K562 (cell line): ENCODE data around the gene KLRF2. TPM values are rescaled to one million over a fixed set of nuclear protein-coding genes. Genes with fewer than 3 reads are reported as not detected.

ENCODE experiments used
- ATAC-seq: fragments of 200-7000 bp; cut with Tn5 transposase; 3 replicates; pipeline ENCODE4 v1.9.1; 2020; ENCODE audit warnings: moderate library complexity
- BruUV-seq: library from RNA; stranded (reverse); fragments of 400-500 nt; replicated peaks from 2 replicates; lab custom pipeline; 2021; lab: Mats Ljungman, UMichigan
- CTCF ChIA-PET: fragments of 300-600 bp; formaldehyde crosslinking; extraction: SDS; loops from one replicate; lab custom pipeline; 2021; ENCODE audit warnings: low intra/inter-chr PET ratio; lab: Yijun Ruan, JAX
- POLR2A ChIA-PET: fragments of 300-600, 350-650 bp; sonication (Branson Sonifier 250); formaldehyde crosslinking; extraction: SDS; loops from one replicate; lab custom pipeline; 2021; ENCODE audit warnings: antibody characterized with exemption, inconsistent platforms; lab: Yijun Ruan, JAX
- DNase-seq, 4 experiments: peaks; one replicate each; pipeline versions ENCODE4 v3.0.0 to v3.0.0-alpha.2; 2011 to 2018; ENCODE audit warnings: low spot score in 3 of 4, mixed read lengths in 3 of 4; ENCODE audit errors: extremely low read depth in 1 of 4
- FAIRE-seq: peaks from 2 replicates; lab custom pipeline; 2011; peaks lifted over from hg19 to GRCh38; lab: Jason Lieb, UNC
- H2AFZ ChIP-seq: 2 replicates; pipeline ENCODE4 v1.6.0; 2011; ENCODE audit warnings: low read depth, low read length, control low read depth, inconsistent platforms
- H3K27ac ChIP-seq: fragments of 200-600 bp; 3 replicates; pipeline ENCODE4 v1.8.0; 2011; ENCODE audit warnings: low read depth, mild to moderate bottlenecking, control low read depth, inconsistent platforms, low read length, moderate library complexity, mixed read lengths; ENCODE audit errors: extremely low read depth
- H3K27me3 ChIP-seq, 2 experiments: fragments of 300-600 bp in 1 of 2; 2 replicates in 1 of 2; 3 replicates in 1 of 2; pipeline versions ENCODE4 v1.6.0 to v1.8.0; 2011; ENCODE audit warnings: inconsistent platforms in 2 of 2, low read length in 2 of 2, mild to moderate bottlenecking in 1 of 2, mixed read lengths in 1 of 2, moderate library complexity in 1 of 2; ENCODE audit not compliant: control insufficient read depth in 2 of 2, insufficient read depth in 2 of 2
- H3K36me3 ChIP-seq: fragments of 300-600 bp; 3 replicates; pipeline ENCODE4 v1.8.0; 2011; ENCODE audit warnings: mild to moderate bottlenecking, low read length, inconsistent platforms; ENCODE audit not compliant: control insufficient read depth, insufficient read depth
- H3K4me1 ChIP-seq, 2 experiments: fragments of 200-600 bp in 1 of 2; replicated peaks in 1 of 2; 2 replicates in 1 of 2; 3 replicates in 1 of 2; pipeline versions ENCODE4 v1.5.1 to v1.8.0; 2011; ENCODE audit warnings: inconsistent platforms in 2 of 2, low read length in 2 of 2, mild to moderate bottlenecking in 1 of 2, mixed read lengths in 1 of 2, moderate library complexity in 1 of 2; ENCODE audit not compliant: control insufficient read depth in 2 of 2, insufficient read depth in 2 of 2
- H3K4me2 ChIP-seq: 2 replicates; pipeline ENCODE4 v1.6.1; 2011; ENCODE audit warnings: low read length, control low read depth, inconsistent platforms, mixed read lengths; ENCODE audit not compliant: insufficient read depth
- H3K4me3 ChIP-seq: fragments of 200-600 bp; sonication (generic), shearing (Covaris generic); 2 replicates; pipeline ENCODE4 v1.5.1; 2016; ENCODE audit warnings: control low read depth, inconsistent platforms
- H3K79me2 ChIP-seq: fragments of 200-600 bp; 3 replicates; pipeline ENCODE4 v1.8.0; 2011; ENCODE audit warnings: low read length, inconsistent platforms; ENCODE audit not compliant: control insufficient read depth, insufficient read depth
- H3K9ac ChIP-seq, 2 experiments: 2 replicates each; pipeline versions ENCODE4 v1.6.0 to v1.6.1; 2011; ENCODE audit warnings: low read depth in 2 of 2, low read length in 2 of 2, control low read depth in 1 of 2, inconsistent platforms in 1 of 2, mild to moderate bottlenecking in 1 of 2, mixed read lengths in 1 of 2; ENCODE audit not compliant: insufficient read depth in 1 of 2
- H3K9me1 ChIP-seq: one replicate; pipeline ENCODE4 v1.6.0; 2011; ENCODE audit warnings: inconsistent platforms, mild to moderate bottlenecking, low read length, moderate library complexity; ENCODE audit not compliant: control insufficient read depth, insufficient read depth
- H3K9me3 ChIP-seq: replicated peaks from 2 replicates; pipeline ENCODE4 v1.5.1; 2011; ENCODE audit warnings: low read depth, low read length, inconsistent platforms; ENCODE audit not compliant: control insufficient read depth, insufficient read depth
- H4K20me1 ChIP-seq: replicated peaks from 2 replicates; pipeline ENCODE4 v1.6.1; 2011; ENCODE audit warnings: low read length, inconsistent platforms, mixed read lengths; ENCODE audit not compliant: control insufficient read depth, insufficient read depth
- NCOA2 ChIP-seq, 2 experiments: fragments of 450-650 bp; IDR thresholded peaks; 2 replicates each; pipeline ENCODE4 v1.6.1; 2018; ENCODE audit warnings: mild to moderate bottlenecking in 2 of 2, moderate library complexity in 1 of 2; ENCODE audit not compliant: partially characterized antibody in 2 of 2
- RAD51 ChIP-seq: fragments of 450-650 bp; IDR thresholded peaks from 2 replicates; pipeline ENCODE4 v1.7.1; 2016; ENCODE audit warnings: low read depth, mild to moderate bottlenecking, borderline replicate concordance
- TGIF2 ChIP-seq: sonication (generic); formaldehyde crosslinking; IDR thresholded peaks from 2 replicates; pipeline ENCODE4 v1.8.1; 2022; ENCODE audit warnings: mild to moderate bottlenecking, missing genetic modification reagents, moderate library complexity
- ZC3H11A ChIP-seq: IDR thresholded peaks from 2 replicates; pipeline ENCODE4 v1.6.1; 2012; ENCODE audit warnings: low read depth, low read length, improper control_type of control experiment
- ZNF184 ChIP-seq: sonication (generic); formaldehyde crosslinking; IDR thresholded peaks from 2 replicates; pipeline ENCODE4 v1.5.0; 2020; ENCODE audit warnings: missing genetic modification reagents
- ZNF23 ChIP-seq: fragments of 250-450 bp; sonication (Bioruptor Pico); IDR thresholded peaks from 2 replicates; pipeline ENCODE4 v1.4.0; 2020; ENCODE audit warnings: mild to moderate bottlenecking
- ZNF324 ChIP-seq: fragments of 250-450 bp; sonication (Bioruptor Pico); IDR thresholded peaks from 2 replicates; pipeline ENCODE4 v1.4.0; 2020; ENCODE audit warnings: mild to moderate bottlenecking
- WGBS: fragments of 100-300 bp; shearing (Covaris generic); methylation state at CpG from one replicate; pipeline ENCODE4 v1.1.6; 2016; ENCODE audit warnings: low coverage, mixed read lengths; ENCODE audit not compliant: insufficient coverage; ENCODE audit errors: missing lambda C conversion rate; 5-methylcytosine and 5-hydroxymethylcytosine counted together
- in situ Hi-C: fragments of 300-500 bp; cut with MboI; formaldehyde crosslinking; loops from 4 replicates; pipeline ENCODE4 v1.15.0; 2018; ENCODE audit warnings: inconsistent platforms, mixed read lengths
- intact Hi-C: fragments of 100-400 bp; cut with micrococcal nuclease; formaldehyde crosslinking; loops from 2 replicates; pipeline ENCODE4 v1.14.2; 2022
- polyA plus RNA-seq, 8 experiments: library from polyadenylated mRNA; depleted of rRNA in 4 of 8; stranded (reverse) in 5 of 8; unstranded in 3 of 8; fragments of >200 nt; fragmentation: Nextera tagmentation in 2 of 8; fragmentation: Illumina TruSeq in 1 of 8; extraction: Ambion mirVana in 2 of 8; extraction: Trizol in 1 of 8; gene quantifications; 2 replicates each; pipeline versions ENCODE4 v1.2.1 to v1.2.3, GENCODE V29; 2011 to 2014; ENCODE audit warnings: inconsistent platforms in 1 of 8, missing spikeins in 1 of 8
- total RNA-seq, 7 experiments: library from RNA; depleted of rRNA in 6 of 7; stranded (reverse); fragments of >200 nt in 6 of 7; fragmentation: Illumina TruSeq in 2 of 7; extraction: Trizol in 2 of 7; gene quantifications; 2 replicates each; pipeline versions ENCODE4 v1.2.1 to v1.2.3, GENCODE V29; 2011 to 2021; ENCODE audit warnings: low replicate concordance in 1 of 7
- TF ChIP-seq, protein P1 (sequence below): fragments of 450-650 bp; IDR thresholded peaks from 2 replicates; pipeline ENCODE4 v1.6.1; 2016; ENCODE audit warnings: missing biosample characterization, missing genetic modification characterization
- TF ChIP-seq, protein P2 (sequence below): fragments of 450-650 bp; IDR thresholded peaks from 2 replicates; pipeline ENCODE4 v1.6.1; 2016; ENCODE audit warnings: low read depth, mild to moderate bottlenecking, moderate library complexity
- TF ChIP-seq, protein P3 (sequence below): fragments of 450-650 bp; formaldehyde crosslinking; IDR thresholded peaks from 2 replicates; pipeline ENCODE4 v1.4.0; 2020; ENCODE audit warnings: mild to moderate bottlenecking, moderate library complexity
- TF ChIP-seq, protein P4 (sequence below), 2 experiments: fragments of 250-450 bp in 1 of 2; fragments of 450-650 bp in 1 of 2; sonication (Bioruptor Pico) in 1 of 2; IDR thresholded peaks; 2 replicates each; pipeline versions ENCODE4 v1.6.1 to v1.8.0; 2016 to 2021; ENCODE audit warnings: mild to moderate bottlenecking in 2 of 2, moderate library complexity in 2 of 2, missing compliant biosample characterization in 1 of 2, missing genetic modification characterization in 1 of 2

Gene KLRF2
- total and polyA plus RNA-seq, 9 of the 15 experiments (the other 6 are each of a cell fraction or from before 2014, with no cell fraction given), result not detected

DNA sequence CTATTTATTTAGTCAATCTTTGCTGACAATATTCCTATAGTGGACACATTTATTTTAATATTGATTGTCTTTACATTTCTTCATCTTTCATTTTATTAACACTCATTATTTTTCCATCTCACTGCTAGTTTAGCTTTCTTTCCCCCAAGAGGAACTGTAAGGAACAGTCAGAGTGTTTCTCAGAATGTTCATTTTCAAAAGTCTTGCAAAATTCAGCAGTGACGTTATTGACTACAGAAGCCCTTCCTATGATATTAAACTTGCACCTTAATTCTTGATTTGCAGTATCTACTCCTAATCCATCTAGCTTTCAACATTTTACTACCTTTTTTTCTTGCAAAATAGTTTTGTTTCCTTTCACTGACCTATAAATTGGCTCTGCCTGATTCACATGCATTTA lies 25.1 kb upstream of the KLRF2 start:
- H3K9me3 ChIP-seq, result no peaks in the 10 kb centered on the region
- no peak for TF ChIP-seq RAD51
- TF ChIP-seq ZNF23 (CRISPR knock-in tag), result no peak
- TF ChIP-seq, protein P1, sequence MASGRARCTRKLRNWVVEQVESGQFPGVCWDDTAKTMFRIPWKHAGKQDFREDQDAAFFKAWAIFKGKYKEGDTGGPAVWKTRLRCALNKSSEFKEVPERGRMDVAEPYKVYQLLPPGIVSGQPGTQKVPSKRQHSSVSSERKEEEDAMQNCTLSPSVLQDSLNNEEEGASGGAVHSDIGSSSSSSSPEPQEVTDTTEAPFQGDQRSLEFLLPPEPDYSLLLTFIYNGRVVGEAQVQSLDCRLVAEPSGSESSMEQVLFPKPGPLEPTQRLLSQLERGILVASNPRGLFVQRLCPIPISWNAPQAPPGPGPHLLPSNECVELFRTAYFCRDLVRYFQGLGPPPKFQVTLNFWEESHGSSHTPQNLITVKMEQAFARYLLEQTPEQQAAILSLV (tag), result no peak
- no peak for TF ChIP-seq NCOA2 (IDR thresholded peaks at IDR 0.05; ENCODE audit: partially characterized antibody in 2 of 2)
- TF ChIP-seq ZC3H11A, result no peak
- no peak for TF ChIP-seq TGIF2 (CRISPR knock-in tag)
- no peak for TF ChIP-seq ZNF184 (CRISPR knock-in tag)
- TF ChIP-seq, protein P2, sequence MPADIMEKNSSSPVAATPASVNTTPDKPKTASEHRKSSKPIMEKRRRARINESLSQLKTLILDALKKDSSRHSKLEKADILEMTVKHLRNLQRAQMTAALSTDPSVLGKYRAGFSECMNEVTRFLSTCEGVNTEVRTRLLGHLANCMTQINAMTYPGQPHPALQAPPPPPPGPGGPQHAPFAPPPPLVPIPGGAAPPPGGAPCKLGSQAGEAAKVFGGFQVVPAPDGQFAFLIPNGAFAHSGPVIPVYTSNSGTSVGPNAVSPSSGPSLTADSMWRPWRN, result no peak
- TF ChIP-seq, protein P3, sequence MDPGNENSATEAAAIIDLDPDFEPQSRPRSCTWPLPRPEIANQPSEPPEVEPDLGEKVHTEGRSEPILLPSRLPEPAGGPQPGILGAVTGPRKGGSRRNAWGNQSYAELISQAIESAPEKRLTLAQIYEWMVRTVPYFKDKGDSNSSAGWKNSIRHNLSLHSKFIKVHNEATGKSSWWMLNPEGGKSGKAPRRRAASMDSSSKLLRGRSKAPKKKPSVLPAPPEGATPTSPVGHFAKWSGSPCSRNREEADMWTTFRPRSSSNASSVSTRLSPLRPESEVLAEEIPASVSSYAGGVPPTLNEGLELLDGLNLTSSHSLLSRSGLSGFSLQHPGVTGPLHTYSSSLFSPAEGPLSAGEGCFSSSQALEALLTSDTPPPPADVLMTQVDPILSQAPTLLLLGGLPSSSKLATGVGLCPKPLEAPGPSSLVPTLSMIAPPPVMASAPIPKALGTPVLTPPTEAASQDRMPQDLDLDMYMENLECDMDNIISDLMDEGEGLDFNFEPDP (CRISPR knock-in tag), result no peak
- TF ChIP-seq, protein P4, sequence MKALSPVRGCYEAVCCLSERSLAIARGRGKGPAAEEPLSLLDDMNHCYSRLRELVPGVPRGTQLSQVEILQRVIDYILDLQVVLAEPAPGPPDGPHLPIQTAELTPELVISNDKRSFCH (CRISPR knock-in tag; IDR thresholded peaks at IDR 0.05), result no peak
- TF ChIP-seq, protein P4 (tag; IDR thresholded peaks at IDR 0.05), result no peak
- TF ChIP-seq ZNF324 (CRISPR knock-in tag), result no peak
- no peak overlapping the region for H2AFZ ChIP-seq
- in situ Hi-C loops, result no loop called here
- intact Hi-C loops, result no loop called here
- H3K4me1 ChIP-seq, result no peaks in the 10 kb centered on the region
- no peak for DNase-seq
- no peak overlapping the region for H3K4me3 ChIP-seq
- no peak overlapping the region for H3K27ac ChIP-seq
- H3K9ac ChIP-seq, result no peak overlapping the region
- no peaks in the 10 kb centered on the region for H3K36me3 ChIP-seq
- no peak for FAIRE-seq
- POLR2A ChIA-PET, result no interaction called here
- H4K20me1 ChIP-seq, result no peaks in the 10 kb centered on the region
- CTCF ChIA-PET, result no interaction called here
- no peak overlapping the region for H3K4me2 ChIP-seq
- 38% methylated on average over 1 of the region's 1 CpG for WGBS
- no peaks in the 10 kb centered on the region for H3K79me2 ChIP-seq
- H3K9me1 ChIP-seq, result no peaks in the 10 kb centered on the region
- ATAC-seq, result no peak
- no TSS peak for BruUV-seq
- no peaks in the 10 kb centered on the region for H3K27me3 ChIP-seq
